ENCODE results near the gene LRRC37B.
"Not testable (repeated sequence)": the region's sequence is repeated elsewhere in the genome, so short reads cannot be mapped to it uniquely, and the experiment has no call there.

The LRRC37B gene

DNA sequence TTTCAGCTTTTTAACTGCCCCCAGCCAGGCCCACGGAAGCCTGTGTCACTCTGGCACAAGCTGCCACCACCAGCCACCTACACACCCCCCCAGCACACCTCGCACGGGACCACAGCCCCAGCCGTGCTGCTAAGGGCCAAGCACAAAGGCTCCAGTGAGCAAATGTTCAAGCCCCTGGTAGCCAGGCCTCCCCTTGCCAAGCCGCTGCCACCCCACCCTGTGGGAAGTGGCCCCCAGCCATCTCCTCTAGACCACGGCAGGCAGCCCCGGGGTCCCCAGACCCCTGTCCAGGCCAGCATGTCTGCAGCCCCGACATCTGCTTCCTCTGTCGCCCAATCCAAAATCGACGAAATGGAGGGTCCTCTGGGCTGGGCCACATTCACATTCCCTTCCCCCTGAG lies 35.1 kb downstream of the LRRC37B start:
- DNase-seq = not testable (repeated sequence)

DNA sequence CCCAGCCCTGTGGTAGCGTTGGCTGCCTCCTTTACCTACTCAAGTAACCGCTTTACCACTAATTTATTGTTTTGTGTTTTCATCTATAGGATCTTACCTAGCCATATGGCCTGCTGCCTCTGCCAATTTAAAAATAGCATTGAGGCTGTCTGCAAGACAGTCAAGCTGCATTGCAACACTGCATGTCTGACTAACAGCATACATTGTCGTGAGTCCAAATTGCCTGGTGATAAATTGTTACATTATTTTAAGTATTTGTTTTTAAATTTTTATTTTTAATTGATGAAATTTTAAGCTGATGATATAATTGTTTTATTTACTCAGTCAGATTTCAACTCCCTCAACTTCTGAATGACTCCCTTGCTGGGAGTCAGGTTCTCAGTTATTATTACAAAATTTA lies 38.4 kb downstream of the LRRC37B start:
- DNase-seq = not testable (repeated sequence)

DNA sequence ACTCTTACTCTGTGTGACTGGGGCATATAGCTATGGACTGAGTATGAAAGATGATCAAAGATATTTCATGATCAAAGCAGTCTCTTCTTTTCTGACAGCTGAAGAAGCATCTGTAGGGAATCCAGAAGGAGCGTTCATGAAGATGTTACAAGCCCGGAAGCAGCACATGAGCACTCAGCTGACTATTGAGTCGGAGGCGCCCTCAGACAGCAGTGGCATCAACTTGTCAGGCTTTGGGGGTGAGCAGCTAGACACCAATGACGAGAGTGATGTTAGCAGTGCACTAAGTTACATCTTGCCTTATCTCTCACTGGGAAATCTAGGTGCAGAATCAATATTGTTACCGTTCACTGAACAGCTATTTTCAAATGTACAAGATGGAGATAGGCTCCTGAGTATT lies 40.5 kb downstream of the LRRC37B start:
- not testable (repeated sequence) for DNase-seq

DNA sequence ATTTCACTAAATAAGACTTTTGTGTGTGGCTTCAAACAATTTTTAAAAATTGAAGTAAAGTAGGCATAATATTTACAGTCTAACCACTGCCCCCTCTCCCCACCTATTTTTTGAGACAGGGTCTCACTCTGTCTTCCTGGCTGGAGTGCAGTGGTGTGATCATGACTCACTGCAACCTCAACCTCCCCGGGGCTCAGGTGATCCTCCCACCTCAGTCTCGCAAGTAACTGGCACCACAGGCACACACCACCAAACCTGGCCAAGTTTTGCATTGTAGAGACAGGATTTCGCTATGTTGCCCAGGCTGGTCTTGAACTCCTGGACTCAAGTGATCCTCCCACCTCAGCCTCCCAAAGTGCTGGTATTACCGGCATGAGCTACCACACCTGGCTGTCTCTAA lies 47.8 kb downstream of the LRRC37B start:
- not testable (repeated sequence) for DNase-seq

DNA sequence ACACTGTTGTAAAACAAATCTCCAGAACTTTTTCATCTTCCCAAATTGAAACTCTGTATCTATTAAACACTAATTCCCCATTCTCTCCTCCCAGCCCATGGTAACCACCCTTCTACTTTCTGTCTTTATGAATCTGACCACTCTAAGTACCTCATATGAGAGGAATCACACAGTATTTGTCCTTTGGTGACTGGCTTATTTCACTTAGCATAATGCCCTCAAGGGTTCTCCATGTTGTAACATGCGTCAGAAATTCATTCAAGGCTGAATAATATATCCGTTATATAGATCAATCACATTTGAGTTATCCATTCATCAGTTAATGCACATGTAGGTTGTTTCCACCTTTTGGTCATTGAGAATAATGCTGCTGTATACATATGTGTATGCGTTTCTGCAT lies 48.2 kb downstream of the LRRC37B start:
- DNase-seq = not testable (repeated sequence)

DNA sequence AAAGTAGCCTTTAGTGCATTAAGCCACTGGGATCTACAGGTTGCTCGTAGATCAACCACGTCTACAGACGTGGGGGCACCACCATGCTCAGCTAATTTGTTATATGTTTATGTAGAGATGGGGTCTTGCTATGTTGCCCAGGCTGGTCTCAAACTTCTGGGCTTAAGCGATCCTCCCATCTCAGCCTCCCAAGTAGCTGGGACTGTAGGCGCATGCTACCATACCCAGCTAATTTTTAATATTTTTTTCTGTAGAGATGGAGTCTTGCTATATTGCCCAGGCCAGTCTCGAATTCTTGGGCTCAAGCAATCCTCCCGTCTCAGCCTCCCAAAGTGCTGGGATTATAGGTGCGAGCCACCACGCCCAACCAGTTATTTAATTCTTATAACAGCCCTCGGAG lies 49.3 kb downstream of the LRRC37B start:
- not testable (repeated sequence) for DNase-seq

DNA sequence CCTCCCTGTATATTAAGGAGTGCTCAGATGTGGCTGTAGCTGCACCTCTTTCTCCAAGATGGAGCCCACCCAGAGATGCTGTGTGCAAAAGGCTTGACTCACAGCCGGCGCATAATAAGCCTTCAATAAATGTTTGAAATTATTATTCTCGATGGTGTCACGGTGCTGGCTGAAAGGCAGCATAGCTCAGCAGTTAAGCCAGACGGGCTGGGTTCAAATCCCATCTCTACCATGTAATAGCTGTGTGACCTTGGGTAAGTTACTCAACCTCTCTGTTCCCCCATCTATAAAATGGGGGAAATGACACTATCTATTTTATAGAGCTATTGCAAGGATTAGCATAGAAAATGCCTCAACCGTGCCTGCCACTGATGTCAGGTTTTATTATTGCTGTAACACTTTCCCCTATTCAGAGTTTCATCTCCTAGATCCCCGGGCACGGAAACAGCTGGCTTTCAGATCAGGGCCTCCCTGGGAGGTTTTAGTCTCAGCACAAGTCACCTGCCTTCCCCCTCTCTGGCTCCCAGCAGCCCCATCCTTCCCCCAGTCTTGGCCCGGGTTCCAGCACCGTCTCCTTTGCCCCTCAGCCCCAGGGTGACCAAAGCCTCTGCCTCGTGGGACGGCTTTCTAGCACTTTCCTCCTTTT lies 50.4 kb downstream of the LRRC37B start:
- not testable (repeated sequence) for DNase-seq

DNA sequence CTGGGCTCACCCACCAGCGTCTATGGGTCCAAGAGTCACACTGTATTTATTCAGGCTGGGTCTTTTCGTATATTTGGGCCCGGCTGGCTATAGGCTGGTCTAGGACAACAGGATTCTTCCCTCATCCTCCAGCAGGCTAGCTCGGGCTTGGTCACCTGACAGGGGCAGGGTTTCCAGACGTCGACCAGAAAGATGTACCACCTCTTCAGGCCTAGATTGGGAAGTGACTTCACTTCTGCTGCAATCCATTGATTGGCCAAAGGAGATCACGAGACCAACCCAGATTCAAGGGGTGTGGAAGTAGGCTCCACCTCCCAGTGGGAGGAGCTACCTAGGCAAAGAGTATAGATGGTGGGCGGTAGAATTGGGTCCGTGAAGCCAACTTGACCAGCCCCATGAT lies 53.5 kb downstream of the LRRC37B start:
- not testable (repeated sequence) for DNase-seq

DNA sequence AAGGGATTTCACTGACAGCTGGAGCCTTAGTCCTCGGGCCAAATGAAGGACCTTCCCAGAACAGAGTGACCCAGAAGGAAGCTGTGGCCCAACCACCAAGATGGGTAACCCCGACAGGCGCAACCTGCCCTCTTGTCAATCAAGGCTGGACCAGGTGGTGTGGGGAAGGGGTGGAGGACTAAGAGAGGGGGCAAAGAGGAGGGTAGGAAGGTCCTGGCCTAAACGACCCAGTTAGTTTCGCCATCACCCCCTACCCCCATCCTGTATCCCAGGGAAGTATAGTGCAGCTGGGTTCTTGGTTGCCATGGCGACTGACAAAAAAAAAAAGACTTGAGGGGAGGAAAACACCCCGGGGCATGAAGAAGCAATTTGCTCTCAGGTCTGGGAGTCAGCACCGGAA lies 54.7 kb downstream of the LRRC37B start:
- DNase-seq = not testable (repeated sequence)

DNA sequence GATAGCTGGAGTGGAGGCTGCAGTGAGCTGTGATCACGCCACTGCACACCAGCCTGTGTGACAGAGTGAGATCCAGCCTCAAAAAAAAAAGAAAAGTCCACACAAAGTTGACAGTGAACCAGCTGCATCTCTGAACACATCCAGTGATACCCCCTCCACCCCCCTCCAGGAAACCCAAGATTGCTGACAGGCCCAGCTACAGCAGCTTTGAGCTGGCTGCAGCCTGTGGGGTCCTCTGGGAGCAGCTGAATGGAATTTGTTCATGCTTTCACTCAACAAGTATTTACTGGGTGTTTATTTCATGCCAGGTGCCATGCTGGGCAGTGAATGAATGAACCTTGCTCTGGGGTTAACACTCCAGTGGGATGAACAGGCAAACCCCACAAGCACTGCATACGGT lies 56.9 kb downstream of the LRRC37B start:
- DNase-seq = not testable (repeated sequence)

- not testable (repeated sequence) for DNase-seq
Measured at GRCh38 chr17:32066123-32066680, 59.0 kb downstream of the LRRC37B start.

- not testable (repeated sequence) for DNase-seq
Measured at GRCh38 chr17:32066863-32067642, 59.9 kb downstream of the LRRC37B start.

- DNase-seq = not testable (repeated sequence)
Measured at GRCh38 chr17:32069067-32069466, 61.9 kb downstream of the LRRC37B start.

- DNase-seq = not testable (repeated sequence)
Measured at GRCh38 chr17:32071961-32072360, 64.8 kb downstream of the LRRC37B start.

DNA sequence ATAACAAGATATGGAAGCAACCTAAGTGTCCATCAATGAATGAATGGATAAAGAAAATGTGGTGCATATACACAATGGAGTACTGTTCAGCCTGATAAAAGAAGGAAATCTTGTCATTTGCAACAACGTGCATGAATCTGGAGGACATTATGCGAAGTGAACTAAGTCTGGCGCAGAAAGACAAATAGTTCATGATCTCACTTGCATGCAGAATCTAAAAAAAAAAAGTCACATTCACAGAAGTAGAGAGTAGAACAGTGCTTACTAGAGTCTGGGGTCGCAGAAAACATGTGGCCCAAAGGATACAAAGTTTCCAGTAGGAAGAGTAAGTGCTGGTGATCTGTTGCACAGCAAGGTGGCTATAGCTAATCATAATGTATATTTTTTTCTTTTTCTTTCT lies 65.9 kb downstream of the LRRC37B start:
- DNase-seq = not testable (repeated sequence)

DNA sequence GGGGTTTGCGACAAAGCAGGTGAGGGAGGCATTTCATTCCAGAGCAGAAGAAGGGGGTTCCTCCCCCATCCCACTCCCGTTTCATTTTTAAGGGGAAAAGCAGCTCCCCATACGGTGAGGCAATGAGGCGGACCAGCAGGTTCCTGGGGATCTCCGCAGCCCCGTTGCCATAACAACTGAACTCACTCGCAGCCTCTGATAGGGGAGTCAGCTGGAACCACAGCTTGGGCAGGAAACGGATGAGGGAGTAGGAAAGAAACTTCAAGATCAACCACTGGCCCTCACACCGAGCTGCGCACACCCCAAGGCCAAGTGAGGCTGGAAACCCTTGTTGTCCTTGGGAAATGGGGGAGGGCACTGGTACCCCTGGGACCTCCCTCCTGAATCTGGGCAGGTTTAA lies 72.6 kb downstream of the LRRC37B start:
- not testable (repeated sequence) for DNase-seq

DNA sequence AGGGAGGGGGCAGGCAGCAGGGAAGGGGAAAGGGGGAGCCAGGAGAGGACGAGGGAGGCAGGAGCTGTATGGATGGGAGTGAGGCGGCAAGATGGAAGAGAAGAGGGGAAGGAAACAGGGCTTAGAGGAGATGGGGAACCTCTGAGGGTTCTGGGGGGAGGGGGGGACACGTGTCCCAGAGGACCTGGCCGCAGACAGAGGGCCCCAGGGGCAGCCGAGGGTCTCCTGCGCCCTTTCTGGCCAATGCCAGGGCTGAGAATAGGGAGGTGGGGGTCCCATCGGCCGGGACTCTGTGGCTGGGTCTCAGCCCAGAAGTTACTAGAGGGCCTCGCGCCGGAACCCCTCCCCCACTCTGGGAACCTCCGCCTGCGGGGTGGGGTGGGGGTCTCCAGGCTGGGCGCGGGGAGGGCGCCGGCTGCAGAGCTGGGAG lies 76.4 kb downstream of the LRRC37B start:
- not testable (repeated sequence) for DNase-seq

GRCh38 chr17:32084003-32084941 lies 77.1 kb downstream of the LRRC37B start:
- DNase-seq = not testable (repeated sequence)

DNA sequence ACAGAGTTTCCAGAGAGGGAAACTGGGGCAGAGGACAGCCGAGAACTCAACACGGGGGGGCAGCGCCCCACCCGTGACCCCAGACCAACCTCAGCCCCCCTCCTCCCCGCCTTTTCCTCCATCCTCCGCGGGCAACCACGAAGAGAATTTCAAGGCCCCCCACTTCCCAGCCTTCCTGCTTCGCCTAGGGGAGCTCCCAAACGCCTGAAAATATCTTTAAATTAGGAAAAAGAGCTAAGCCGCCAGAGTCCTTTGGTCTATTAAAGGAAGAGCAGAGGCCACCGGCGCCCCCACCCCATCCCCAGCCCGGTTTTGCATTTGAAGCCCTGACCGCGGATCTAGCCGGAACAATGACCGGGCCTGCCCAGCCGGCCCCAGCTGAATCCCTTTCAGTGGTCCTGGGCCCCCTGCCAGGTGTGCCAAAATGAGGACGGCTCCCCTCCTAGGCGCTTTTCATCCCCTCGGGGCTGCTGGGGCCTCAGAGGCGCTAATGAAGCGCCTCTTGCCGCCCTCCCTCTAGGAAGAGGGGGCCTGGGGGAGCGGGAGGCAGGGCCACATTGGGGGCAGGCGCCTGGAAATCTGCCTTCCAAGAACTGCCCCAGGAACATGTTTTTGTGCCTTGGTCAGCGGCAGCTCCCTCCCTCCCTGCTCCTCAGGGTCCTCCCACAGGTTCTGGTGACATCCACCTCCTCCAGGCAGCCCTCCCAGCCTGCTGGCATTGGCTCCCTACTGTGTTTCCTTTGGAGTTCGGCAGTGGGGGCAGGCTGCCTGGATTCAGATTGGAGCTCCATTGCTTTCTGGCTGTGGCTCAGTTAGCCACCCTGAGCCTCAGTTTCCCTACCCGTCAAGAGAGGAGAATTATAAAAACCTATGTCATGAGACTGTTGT lies 78.0 kb downstream of the LRRC37B start:
- DNase-seq = not testable (repeated sequence)

DNA sequence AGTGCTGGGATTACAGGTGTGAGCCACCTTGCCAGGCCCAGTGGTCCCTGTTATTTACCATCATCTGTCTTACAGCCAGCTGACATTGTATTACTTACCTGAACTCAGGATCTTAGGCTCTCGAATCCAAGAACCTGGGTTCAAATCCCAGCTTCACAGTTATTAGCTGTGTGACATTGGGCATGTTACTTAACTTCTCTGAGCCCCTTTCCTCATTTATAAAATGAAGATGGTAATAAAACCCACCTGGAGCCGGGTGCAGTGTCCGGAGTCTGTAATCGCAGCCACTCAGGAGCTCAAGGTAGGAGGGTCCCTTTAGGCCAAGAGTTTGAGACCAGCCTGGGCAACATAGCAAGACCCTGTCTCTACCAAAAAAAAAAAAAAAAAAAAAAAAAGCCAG lies 79.7 kb downstream of the LRRC37B start:
- not testable (repeated sequence) for DNase-seq

- DNase-seq = not testable (repeated sequence)
Measured at GRCh38 chr17:32092062-32092461, 84.9 kb downstream of the LRRC37B start.

DNA sequence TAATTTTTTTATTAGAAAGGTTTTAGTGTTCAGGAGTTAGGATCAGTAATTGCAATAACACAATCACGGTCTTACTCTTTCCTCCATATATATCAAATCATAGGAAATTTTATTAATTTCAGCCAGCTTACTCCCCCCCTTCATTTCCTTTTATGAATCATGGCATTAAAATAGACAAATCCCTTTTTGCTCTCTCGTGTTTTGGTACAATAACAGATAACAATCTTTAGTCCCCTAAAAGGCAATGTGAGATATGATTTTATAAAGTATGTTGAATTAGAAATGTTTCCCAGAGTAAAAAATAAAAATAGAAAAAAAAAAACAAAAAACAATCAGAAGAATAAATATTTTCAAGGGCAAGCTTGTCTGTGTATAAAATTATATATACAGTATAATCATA lies 92.5 kb downstream of the LRRC37B start:
- DNase-seq = no peak
